ENCODE data around the gene CCDC9B.

The CCDC9B gene

DNA sequence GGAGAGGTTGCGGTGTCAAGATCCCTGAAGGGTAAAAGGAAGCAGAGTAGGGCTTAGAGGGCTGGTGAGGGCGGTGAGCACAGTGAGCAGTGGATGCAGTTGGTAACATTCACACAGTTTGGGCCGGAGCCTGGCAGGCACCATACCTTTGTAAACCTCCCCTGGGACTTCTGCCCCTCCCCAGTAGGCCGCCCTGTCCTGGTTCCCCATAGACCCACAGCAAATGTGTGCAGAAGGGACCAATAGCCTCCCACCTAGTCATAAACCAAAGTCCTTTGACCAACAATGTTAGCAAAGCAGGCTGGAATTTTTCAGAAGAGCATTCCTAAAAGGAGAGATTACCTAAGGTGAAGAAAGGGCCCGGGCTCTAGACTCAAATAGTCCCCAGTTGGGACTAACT, 8.4 kb upstream of the CCDC9B start:
- DNase-seq (ENCODE audit: low read depth), result no peak
- H3K4me3 ChIP-seq (ENCODE audit: low read depth, low read length), result no peak overlapping the region
- TF ChIP-seq CTCF (IDR thresholded peaks at IDR 0.05; ENCODE audit: control insufficient read depth, extremely low read depth, insufficient read depth), result no peak

DNA sequence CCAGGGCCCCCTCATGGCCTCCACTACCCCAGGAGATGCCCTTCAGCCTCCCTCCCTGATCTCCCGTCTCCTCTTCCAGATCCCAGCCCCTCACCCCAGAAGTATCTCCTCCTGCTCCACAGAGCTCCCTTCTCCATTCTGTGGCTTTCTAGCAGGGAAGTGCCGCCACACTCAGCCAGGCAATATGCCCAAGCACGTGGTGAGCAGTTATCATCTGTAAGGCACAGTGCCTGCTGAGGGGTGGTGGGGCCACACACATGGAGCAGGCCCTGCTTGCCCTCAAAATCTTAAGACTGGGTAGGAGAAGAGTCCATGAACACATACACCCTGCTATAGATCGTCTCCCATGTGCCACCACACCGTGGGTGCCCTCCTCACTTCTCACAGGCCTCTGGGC, 7.7 kb upstream of the CCDC9B start:
- no peak overlapping the region for H3K4me3 ChIP-seq (ENCODE audit: low read depth, low read length)
- TF ChIP-seq CTCF (IDR thresholded peaks at IDR 0.05; ENCODE audit: control insufficient read depth, extremely low read depth, insufficient read depth), result no peak
- no peak for DNase-seq (ENCODE audit: low read depth)

DNA sequence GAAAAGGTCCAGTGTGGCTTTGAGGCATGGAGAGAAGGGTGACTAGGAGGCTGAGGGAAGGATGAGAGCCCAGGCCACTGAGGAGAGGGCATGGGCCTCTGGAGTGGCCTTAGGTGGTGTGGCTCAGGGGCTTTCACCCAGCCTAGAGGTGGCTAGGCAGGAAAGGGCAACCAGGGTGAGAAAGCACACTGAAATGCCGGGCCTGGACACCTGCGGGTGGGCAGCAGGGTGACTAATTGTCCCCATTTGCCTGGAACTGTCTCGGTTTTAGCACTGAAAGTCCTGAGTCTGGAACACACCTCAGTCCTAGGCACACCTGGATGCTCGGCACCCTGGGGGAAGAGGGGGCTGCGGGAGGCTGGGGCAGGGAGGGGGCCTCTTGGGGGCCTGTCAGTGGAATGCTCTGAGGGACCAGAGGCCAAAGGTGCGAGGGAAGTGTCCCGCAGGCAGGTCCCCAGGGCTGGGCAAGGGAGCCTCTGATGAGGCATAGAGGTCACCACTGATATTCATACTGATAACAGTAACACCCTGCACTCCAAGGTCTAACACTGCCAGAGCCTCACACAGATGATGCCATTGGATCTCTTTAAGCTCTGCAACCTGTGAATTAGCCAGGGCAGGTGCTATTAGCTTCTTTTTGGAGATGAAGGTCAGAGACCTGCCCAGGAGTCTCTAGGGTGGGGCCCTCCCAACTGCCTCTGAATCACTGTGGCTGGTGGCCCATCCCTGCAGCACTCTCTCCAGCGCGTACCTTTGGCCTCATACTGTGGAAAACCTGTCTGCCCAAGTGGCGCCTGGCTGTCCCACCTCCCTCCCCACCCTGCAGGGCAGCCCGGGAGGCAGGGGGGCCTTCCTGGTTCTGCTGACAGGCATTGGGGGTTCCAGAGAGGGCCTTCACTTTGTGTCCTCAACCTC, 7.1 kb upstream of the CCDC9B start:
- DNase-seq (ENCODE audit: low read depth), result no peak
- TF ChIP-seq CTCF (IDR thresholded peaks at IDR 0.05; ENCODE audit: control insufficient read depth, extremely low read depth, insufficient read depth), result no peak

DNA sequence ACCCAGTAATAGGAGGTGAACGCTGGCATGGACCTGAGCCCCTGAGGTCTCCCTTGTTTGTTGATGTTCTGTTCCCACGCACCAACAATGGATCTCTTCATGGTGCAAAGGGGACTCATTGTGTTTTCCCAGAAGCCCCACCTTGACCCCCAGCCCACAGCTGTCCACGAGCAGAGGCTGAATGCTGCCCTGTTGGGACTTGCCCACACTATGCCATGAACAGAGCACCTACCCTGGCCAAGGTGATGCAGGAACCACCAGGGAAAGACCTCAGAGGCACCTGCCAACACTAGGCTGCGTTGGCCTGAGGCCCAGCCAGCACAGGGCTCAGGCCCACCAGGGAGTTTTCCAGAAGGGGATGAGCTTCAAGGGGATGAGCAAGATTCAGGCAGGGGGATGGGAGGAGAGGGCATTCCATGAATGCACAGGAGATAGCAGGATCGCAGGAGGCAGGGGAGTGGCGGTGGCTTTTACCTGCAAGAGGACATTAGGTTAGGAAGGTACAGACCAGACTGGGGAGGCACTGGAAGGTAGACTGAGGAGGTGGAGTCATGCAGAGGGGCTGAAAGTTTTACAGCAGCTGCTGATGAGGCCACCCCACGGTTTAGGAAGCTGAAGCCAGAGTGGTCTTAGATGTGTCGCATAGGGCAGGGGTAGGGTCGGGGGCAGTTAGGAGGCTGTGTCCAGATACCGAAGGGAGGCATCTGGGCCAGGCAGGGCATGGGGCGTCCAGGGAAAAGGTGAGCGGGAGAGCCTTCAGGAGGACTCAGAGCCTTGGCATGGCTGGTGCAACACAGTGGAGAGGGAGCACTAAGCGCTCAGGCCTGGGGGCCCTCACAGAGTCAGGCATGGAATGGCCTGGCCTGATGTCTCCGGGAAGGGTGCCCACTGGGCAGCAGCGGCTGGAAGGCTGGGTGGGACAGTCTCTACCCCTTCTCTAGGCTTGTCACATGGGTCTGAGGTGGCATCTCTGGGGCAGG, 6.1 kb upstream of the CCDC9B start:
- no peak for TF ChIP-seq CTCF (IDR thresholded peaks at IDR 0.05; ENCODE audit: control insufficient read depth, extremely low read depth, insufficient read depth)
- no peak for DNase-seq (ENCODE audit: low read depth)
- H3K4me3 ChIP-seq (ENCODE audit: low read depth, low read length), result no peak overlapping the region

More for the DNA sequence above, 7.1 kb upstream of the CCDC9B start:
- no peak overlapping the region for H3K4me3 ChIP-seq (ENCODE audit: low read depth, low read length)

GRCh38 chr15:40345867-40346578, 5.3 kb upstream of the CCDC9B start:
- DNase-seq (ENCODE audit: low read depth), result no peak
- TF ChIP-seq CTCF (IDR thresholded peaks at IDR 0.05; ENCODE audit: control insufficient read depth, extremely low read depth, insufficient read depth), result no peak
- H3K4me3 ChIP-seq (ENCODE audit: low read depth, low read length), result no peak overlapping the region

DNA sequence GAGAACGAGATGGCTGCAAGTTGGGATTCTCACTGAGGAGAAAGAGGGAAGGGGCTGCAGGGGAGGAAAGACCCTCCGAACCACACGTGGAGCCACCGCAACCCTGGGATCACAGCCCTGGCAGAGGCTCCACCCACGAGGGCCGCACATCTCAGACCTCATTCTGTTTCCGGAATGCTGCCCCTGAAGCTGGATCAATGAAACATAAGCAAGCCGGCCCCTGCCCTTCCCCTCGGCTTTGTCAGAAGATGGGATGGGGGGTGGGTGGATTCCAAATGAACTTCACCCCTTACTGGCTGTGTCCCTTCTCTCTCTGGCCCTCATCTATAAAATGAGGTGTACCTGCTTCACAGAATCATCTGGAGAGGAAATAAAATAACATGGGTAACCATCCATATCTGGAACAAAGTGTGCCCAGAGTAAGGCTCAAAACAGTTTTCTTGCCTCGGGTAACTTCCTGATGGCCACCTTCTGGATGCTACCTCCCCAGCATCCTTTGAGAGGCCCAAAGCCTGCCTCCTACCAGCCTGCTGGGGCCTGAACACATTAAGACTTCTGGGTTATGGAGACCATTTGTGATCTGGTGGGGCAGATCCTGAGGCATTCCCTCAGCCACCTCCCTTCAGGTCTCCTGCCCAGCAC, 4.6 kb upstream of the CCDC9B start:
- H3K4me3 ChIP-seq (ENCODE audit: low read depth, low read length), result no peak overlapping the region
- TF ChIP-seq CTCF (IDR thresholded peaks at IDR 0.05; ENCODE audit: control insufficient read depth, extremely low read depth, insufficient read depth), result no peak
- DNase-seq (ENCODE audit: low read depth), result no peak
